ENCODE results near the gene AJM1. TPM values are rescaled to one million over a fixed set of nuclear protein-coding genes. Genes with fewer than 3 reads are reported as not detected.
"Not testable (repeated sequence)": the region's sequence is repeated elsewhere in the genome, so short reads cannot be mapped to it uniquely, and the experiment has no call there.

Gene AJM1
- total and polyA plus RNA-seq, 5 donors from 2014 or later, result 0.10 to 4.3 (median 0.11) TPM; not detected in 2

DNA sequence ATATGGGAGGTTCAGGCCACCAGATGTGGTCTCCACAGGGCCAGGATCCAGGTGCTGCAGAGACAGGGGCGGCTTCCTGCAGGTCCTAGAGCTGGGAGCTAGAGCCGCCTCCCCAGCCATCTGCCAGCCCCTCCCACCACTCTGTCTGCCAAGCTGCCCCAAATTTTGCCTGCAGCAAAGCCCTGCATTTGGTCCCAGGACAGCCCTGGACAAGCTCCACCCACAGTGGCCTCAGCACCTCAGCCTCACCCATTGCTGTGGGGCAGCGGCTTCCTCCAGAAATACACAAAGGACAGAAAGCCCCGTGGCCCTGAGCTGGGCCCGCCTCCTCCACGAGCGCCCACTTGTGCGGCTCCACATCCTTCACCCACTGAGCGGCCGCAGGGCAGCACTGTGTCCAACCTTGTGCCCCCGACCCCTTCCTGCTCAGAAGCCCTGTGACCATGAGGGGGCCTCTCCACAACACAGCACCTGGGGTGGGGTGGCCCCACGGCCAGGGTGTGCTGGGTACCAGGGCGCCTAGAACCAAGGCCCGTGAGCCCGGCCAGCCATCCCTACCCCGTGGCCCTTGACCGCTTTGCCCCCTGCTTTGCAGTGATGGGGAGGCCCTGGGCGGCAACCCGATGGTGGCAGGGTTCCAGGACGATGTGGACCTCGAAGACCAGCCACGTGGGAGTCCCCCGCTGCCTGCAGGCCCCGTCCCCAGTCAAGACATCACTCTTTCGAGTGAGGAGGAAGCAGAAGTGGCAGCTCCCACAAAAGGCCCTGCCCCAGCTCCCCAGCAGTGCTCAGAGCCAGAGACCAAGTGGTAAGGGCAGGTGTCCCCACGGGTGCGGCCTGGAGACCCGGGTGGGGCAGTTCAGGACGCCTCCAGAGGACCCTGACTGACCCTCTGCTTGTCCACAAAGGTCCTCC is 3.7 kb upstream of the AJM1 start:
- Histone ChIP-seq H3K27me3 (ENCODE audit: control insufficient read depth, insufficient read depth, low read length) (no peaks in the 10 kb centered on the region), H3K9me3 (ENCODE audit: control insufficient read depth in 2 of 2, low read length in 2 of 2) (no peaks in the 10 kb centered on the region), H3K36me3 (ENCODE audit: control insufficient read depth, insufficient read depth, low read length) (no peaks in the 10 kb centered on the region), H3K4me3 (ENCODE audit: low read depth, low read length) (no peak overlapping the region), H3K4me1 (ENCODE audit: control insufficient read depth, insufficient read depth, low read length, poor library complexity, severe bottlenecking) (peaks cover 13% of the 10 kb centered on the region), H3K27ac (ENCODE audit: insufficient read depth, low read length, poor library complexity, severe bottlenecking) (no peak overlapping the region)
- ATAC-seq (ENCODE audit: low read depth in 2 of 2), result no peak
- Mint-ChIP-seq H3K4me1 (peaks cover 0 to 9% (median 1%) of the 10 kb centered on the region in 4 donors), H3K9me3 (peaks cover 0 to 2% (median 0%) of the 10 kb centered on the region in 7 donors), H3K36me3 (peaks cover 8% of the 10 kb centered on the region), H3K27me3 (peaks cover 10% of the 10 kb centered on the region), H3K27ac (no peak overlapping the region), H3K4me3 (peak overlapping the region in 1 of 4 donors; percentile 26)
- DNase-seq, result no peak

DNA sequence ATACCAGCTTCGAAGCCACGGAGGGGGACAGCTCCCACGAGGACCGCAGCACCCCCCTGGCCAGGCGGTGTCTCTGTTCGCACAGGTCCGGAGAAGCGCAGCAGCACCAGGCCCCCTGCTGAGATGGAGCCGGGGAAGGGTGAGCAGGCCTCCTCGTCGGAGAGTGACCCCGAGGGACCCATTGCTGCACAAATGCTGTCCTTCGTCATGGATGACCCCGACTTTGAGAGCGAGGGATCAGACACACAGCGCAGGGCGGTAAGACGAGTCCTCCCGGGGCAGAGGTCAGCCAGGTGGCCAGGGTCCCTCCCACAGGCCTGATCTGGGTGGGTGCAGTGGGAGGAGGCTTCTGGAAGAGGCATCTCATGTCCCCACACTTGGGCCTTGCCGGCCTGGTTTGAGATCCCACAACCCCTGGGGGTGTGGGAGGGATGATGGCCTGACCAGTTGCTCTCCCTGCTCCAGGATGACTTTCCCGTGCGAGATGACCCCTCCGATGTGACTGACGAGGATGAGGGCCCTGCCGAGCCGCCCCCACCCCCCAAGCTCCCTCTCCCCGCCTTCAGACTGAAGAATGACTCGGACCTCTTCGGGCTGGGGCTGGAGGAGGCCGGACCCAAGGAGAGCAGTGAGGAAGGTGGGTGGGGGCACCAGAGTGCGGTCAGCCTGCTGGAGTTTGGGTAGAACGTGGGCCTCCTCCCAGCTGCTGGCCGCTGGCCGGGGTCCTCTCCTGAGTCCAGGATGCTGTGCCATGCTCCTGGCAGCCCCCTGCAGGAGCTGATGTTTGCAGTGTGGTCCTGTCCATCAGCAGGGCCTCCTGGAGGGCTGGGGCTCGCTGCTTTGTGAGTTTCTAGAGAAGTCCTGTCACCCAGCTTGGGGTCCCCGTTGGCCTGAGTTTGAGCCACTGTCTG is 2.8 kb upstream of the AJM1 start:
- Mint-ChIP-seq H3K36me3 (peaks cover 4% of the 10 kb centered on the region), H3K27ac (peak overlapping the region in 1 of 3 donors; percentile 79), H3K27me3 (peaks cover 12% of the 10 kb centered on the region), H3K4me3 (peak overlapping the region in 2 of 4 donors; percentile 26 to 74), H3K9me3 (peaks cover 0 to 2% (median 0%) of the 10 kb centered on the region in 7 donors), H3K4me1 (peaks cover 0 to 11% (median 2%) of the 10 kb centered on the region in 4 donors)
- no peak for DNase-seq
- H3K36me3 ChIP-seq (ENCODE audit: control insufficient read depth, insufficient read depth, low read length), result no peaks in the 10 kb centered on the region
- H3K27ac ChIP-seq (ENCODE audit: insufficient read depth, low read length, poor library complexity, severe bottlenecking), result no peak overlapping the region
- peaks cover 20% of the 10 kb centered on the region for H3K4me1 ChIP-seq (ENCODE audit: control insufficient read depth, insufficient read depth, low read length, poor library complexity, severe bottlenecking)
- ATAC-seq (ENCODE audit: low read depth in 2 of 2), result no peak
- no peak overlapping the region for H3K4me3 ChIP-seq (ENCODE audit: low read depth, low read length)
- no peaks in the 10 kb centered on the region for H3K9me3 ChIP-seq (ENCODE audit: control insufficient read depth in 2 of 2, low read length in 2 of 2)
- H3K27me3 ChIP-seq (ENCODE audit: control insufficient read depth, insufficient read depth, low read length), result no peaks in the 10 kb centered on the region

- H3K27ac ChIP-seq (ENCODE audit: insufficient read depth, low read length, poor library complexity, severe bottlenecking), result no peak overlapping the region
- H3K4me1 ChIP-seq (ENCODE audit: control insufficient read depth, insufficient read depth, low read length, poor library complexity, severe bottlenecking), result peaks cover 25% of the 10 kb centered on the region
- no peaks in the 10 kb centered on the region for H3K36me3 ChIP-seq (ENCODE audit: control insufficient read depth, insufficient read depth, low read length)
- Mint-ChIP-seq H3K9me3 (peaks cover 0 to 2% (median 0%) of the 10 kb centered on the region in 7 donors), H3K27me3 (peaks cover 15% of the 10 kb centered on the region), H3K27ac (peak overlapping the region in 1 of 3 donors; percentile 79), H3K36me3 (peaks cover 4% of the 10 kb centered on the region), H3K4me3 (peak overlapping the region in 2 of 4 donors; percentile 38 to 74), H3K4me1 (peaks cover 0 to 14% (median 2%) of the 10 kb centered on the region in 4 donors)
- no peak overlapping the region for H3K4me3 ChIP-seq (ENCODE audit: low read depth, low read length)
- no peak for DNase-seq
- H3K27me3 ChIP-seq (ENCODE audit: control insufficient read depth, insufficient read depth, low read length), result no peaks in the 10 kb centered on the region
- no peaks in the 10 kb centered on the region for H3K9me3 ChIP-seq (ENCODE audit: control insufficient read depth in 2 of 2, low read length in 2 of 2)
- ATAC-seq (ENCODE audit: low read depth in 2 of 2), result no peak
Observed at GRCh38 chr9:136840140-136840876, 2.0 kb upstream of the AJM1 start.

GRCh38 chr9:136840877-136841645 is 1.2 kb upstream of the AJM1 start:
- Mint-ChIP-seq H3K27ac (no peak overlapping the region), H3K4me1 (peaks cover 0 to 14% (median 2%) of the 10 kb centered on the region in 4 donors), H3K36me3 (peaks cover 4% of the 10 kb centered on the region), H3K4me3 (no peak overlapping the region), H3K9me3 (peaks cover 0 to 2% (median 0%) of the 10 kb centered on the region in 7 donors), H3K27me3 (peaks cover 17% of the 10 kb centered on the region)
- DNase-seq (no peak), ATAC-seq (ENCODE audit: low read depth in 2 of 2) (no peak)
- Histone ChIP-seq H3K4me1 (ENCODE audit: control insufficient read depth, insufficient read depth, low read length, poor library complexity, severe bottlenecking) (peaks cover 33% of the 10 kb centered on the region), H3K9me3 (ENCODE audit: control insufficient read depth in 2 of 2, low read length in 2 of 2) (no peaks in the 10 kb centered on the region), H3K4me3 (ENCODE audit: low read depth, low read length) (no peak overlapping the region), H3K27me3 (ENCODE audit: control insufficient read depth, insufficient read depth, low read length) (no peaks in the 10 kb centered on the region), H3K27ac (ENCODE audit: insufficient read depth, low read length, poor library complexity, severe bottlenecking) (no peak overlapping the region), H3K36me3 (ENCODE audit: control insufficient read depth, insufficient read depth, low read length) (no peaks in the 10 kb centered on the region)

GRCh38 chr9:136841646-136842379 is 465 bp upstream of the AJM1 start:
- ATAC-seq (ENCODE audit: low read depth in 2 of 2), result not testable (repeated sequence)

GRCh38 chr9:136843159-136843800 is 1.0 kb downstream of the AJM1 start:
- peak overlapping the region in 1 of 3 donors; percentile 56 for H3K27ac Mint-ChIP-seq
- H3K4me1 ChIP-seq (ENCODE audit: control insufficient read depth, insufficient read depth, low read length, poor library complexity, severe bottlenecking), result peaks cover 54% of the 10 kb centered on the region
- H3K27me3 Mint-ChIP-seq, result peaks cover 28% of the 10 kb centered on the region
- not testable (repeated sequence) for H3K9me3 Mint-ChIP-seq; H3K27me3 ChIP-seq (ENCODE audit: control insufficient read depth, insufficient read depth, low read length); H3K36me3 Mint-ChIP-seq; H3K4me3 ChIP-seq (ENCODE audit: low read depth, low read length); H3K36me3 ChIP-seq (ENCODE audit: control insufficient read depth, insufficient read depth, low read length); H3K9me3 ChIP-seq (ENCODE audit: control insufficient read depth in 2 of 2, low read length in 2 of 2); H3K27ac ChIP-seq (ENCODE audit: insufficient read depth, low read length, poor library complexity, severe bottlenecking); DNase-seq
- H3K4me3 Mint-ChIP-seq, result peak overlapping the region; percentile 76 to 94 (median 86)
- peak in 1 of 2 donors; percentile 5 for ATAC-seq (ENCODE audit: low read depth in 2 of 2)
- peaks cover 0 to 28% (median 2%) of the 10 kb centered on the region in 4 donors for H3K4me1 Mint-ChIP-seq

More at GRCh38 chr9:136841646-136842379, 465 bp upstream of the AJM1 start:
- H3K4me1 Mint-ChIP-seq, result peaks cover 0 to 18% (median 2%) of the 10 kb centered on the region in 4 donors
- H3K27ac Mint-ChIP-seq, result peak overlapping the region in 1 of 3 donors; percentile 56
- not testable (repeated sequence) for DNase-seq; H3K36me3 ChIP-seq (ENCODE audit: control insufficient read depth, insufficient read depth, low read length); H3K9me3 ChIP-seq (ENCODE audit: control insufficient read depth in 2 of 2, low read length in 2 of 2); H3K27me3 ChIP-seq (ENCODE audit: control insufficient read depth, insufficient read depth, low read length); H3K9me3 Mint-ChIP-seq; H3K36me3 Mint-ChIP-seq; H3K4me3 ChIP-seq (ENCODE audit: low read depth, low read length); H3K27ac ChIP-seq (ENCODE audit: insufficient read depth, low read length, poor library complexity, severe bottlenecking)
- H3K4me3 Mint-ChIP-seq, result peak overlapping the region; percentile 79 to 95 (median 84)
- H3K4me1 ChIP-seq (ENCODE audit: control insufficient read depth, insufficient read depth, low read length, poor library complexity, severe bottlenecking), result peaks cover 39% of the 10 kb centered on the region
- H3K27me3 Mint-ChIP-seq, result peaks cover 21% of the 10 kb centered on the region
